Measurements from ENCODE around the gene GTF2B. TPM values are rescaled to one million over a fixed set of nuclear protein-coding genes. Genes with fewer than 3 reads are reported as not detected.
"Not testable (repeated sequence)": the region's sequence is repeated elsewhere in the genome, so short reads cannot be mapped to it uniquely, and the experiment has no call there.

Gene GTF2B
- total and polyA plus RNA-seq, 9 of the 15 experiments (the other 6 are each of a cell fraction or from before 2014, with no cell fraction given), result 34.5 to 113 (median 66.0) TPM

DNA sequence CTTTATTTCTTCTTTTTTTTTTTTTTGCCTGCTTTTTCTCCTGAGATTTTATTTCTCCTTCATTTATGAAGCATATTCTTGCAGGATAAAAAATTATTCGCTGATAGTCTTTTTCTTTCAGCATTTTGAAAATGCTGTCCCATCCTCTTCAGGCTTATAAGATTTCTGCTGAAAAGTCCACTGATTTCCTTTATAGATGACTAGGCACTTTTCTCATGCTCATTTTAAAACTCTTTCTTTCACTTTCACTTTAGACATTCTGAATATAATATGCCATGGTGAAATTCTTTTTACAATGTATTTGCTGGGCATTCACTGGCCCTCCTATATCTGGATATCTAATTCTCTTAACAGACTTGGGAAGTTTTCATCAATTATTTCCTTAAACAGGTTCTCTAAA is 25.5 kb upstream of the GTF2B start (continued):
- no peak for TF ChIP-seq MAX (CRISPR knock-in tag; IDR thresholded peaks at IDR 0.05)
- TF ChIP-seq SMARCE1 (IDR thresholded peaks at IDR 0.05), result no peak

- H4K20me1 ChIP-seq (replicated peaks; ENCODE audit: control insufficient read depth, insufficient read depth, low read length); H3K79me2 ChIP-seq (ENCODE audit: control insufficient read depth, insufficient read depth, low read length); H3K4me1 ChIP-seq (replicated peaks in 1 of 2; ENCODE audit: control insufficient read depth in 2 of 2, insufficient read depth in 2 of 2, low read length in 2 of 2); BruUV-seq (replicated peaks); H3K9ac ChIP-seq (ENCODE audit: insufficient read depth in 1 of 2, low read depth in 2 of 2, low read length in 2 of 2); intact Hi-C loops (cut with micrococcal nuclease); H3K27me3 ChIP-seq (ENCODE audit: control insufficient read depth in 2 of 2, insufficient read depth in 2 of 2, low read length in 2 of 2); H3K27ac ChIP-seq (ENCODE audit: extremely low read depth, low read depth, low read length); H3K9me3 ChIP-seq (replicated peaks; ENCODE audit: control insufficient read depth, insufficient read depth, low read depth, low read length); H2AFZ ChIP-seq (ENCODE audit: low read depth, low read length); ATAC-seq; FAIRE-seq; DNase-seq (ENCODE audit: extremely low read depth in 1 of 4, low spot score in 3 of 4); H3K4me3 ChIP-seq; CTCF ChIA-PET (ENCODE audit: low intra/inter-chr PET ratio); H3K9me1 ChIP-seq (ENCODE audit: control insufficient read depth, insufficient read depth, low read length); H3K36me3 ChIP-seq (ENCODE audit: control insufficient read depth, insufficient read depth, low read length); in situ Hi-C loops (cut with MboI); H3K4me2 ChIP-seq (ENCODE audit: insufficient read depth, low read length): not testable (repeated sequence)
- POLR2A ChIA-PET, result interaction anchor here (1.5 kb wide), 1 partner anchor 21 kb away, joined by 6 read pairs; the partner anchor contains the start of gene GTF2B
- 36% methylated on average over 8 of the region's 9 CpGs for WGBS (ENCODE audit: insufficient coverage, low coverage, missing lambda C conversion rate)
Measured at GRCh38 chr1:88911800-88912199, 20.4 kb upstream of the GTF2B start.

DNA sequence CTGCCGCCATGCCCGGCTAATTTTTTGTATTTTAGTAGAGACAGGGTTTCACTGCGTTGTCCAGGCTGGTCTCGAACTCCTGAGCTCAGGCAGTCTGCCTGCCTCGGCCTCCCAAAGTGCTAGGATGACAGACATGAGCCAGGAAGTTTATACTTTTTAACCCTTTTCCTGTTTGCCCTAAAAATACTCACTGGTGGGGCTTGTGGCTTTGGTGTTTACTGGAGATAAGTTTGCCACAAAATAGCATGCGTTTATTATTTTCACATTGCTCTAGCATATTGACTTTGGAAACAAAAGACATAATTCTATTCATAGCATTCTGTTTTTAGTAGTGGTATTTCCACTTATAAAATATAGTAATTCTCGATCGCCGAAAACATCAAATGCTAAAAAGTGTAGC is 19.8 kb upstream of the GTF2B start:
- Histone ChIP-seq H3K4me3 (no peak overlapping the region), H3K27ac (ENCODE audit: extremely low read depth, low read depth, low read length) (no peak overlapping the region), H3K9ac (ENCODE audit: insufficient read depth in 1 of 2, low read depth in 2 of 2, low read length in 2 of 2) (no peak overlapping the region), H3K4me1 (replicated peaks in 1 of 2; ENCODE audit: control insufficient read depth in 2 of 2, insufficient read depth in 2 of 2, low read length in 2 of 2) (no peaks in the 10 kb centered on the region), H3K36me3 (ENCODE audit: control insufficient read depth, insufficient read depth, low read length) (no peaks in the 10 kb centered on the region), H2AFZ (ENCODE audit: low read depth, low read length) (no peak overlapping the region; the same call in 1 of the 2 replicates), H3K9me1 (ENCODE audit: control insufficient read depth, insufficient read depth, low read length) (no peaks in the 10 kb centered on the region), H3K4me2 (ENCODE audit: insufficient read depth, low read length) (no peak overlapping the region), H4K20me1 (replicated peaks; ENCODE audit: control insufficient read depth, insufficient read depth, low read length) (no peaks in the 10 kb centered on the region), H3K79me2 (ENCODE audit: control insufficient read depth, insufficient read depth, low read length) (no peaks in the 10 kb centered on the region), H3K27me3 (ENCODE audit: control insufficient read depth in 2 of 2, insufficient read depth in 2 of 2, low read length in 2 of 2) (no peaks in the 10 kb centered on the region; a peak in 1 of 5 replicates), H3K9me3 (replicated peaks; ENCODE audit: control insufficient read depth, insufficient read depth, low read depth, low read length) (no peaks in the 10 kb centered on the region; the same call in 1 of the 2 replicates)
- no TSS peak for BruUV-seq (replicated peaks)
- POLR2A ChIA-PET, result interaction anchor here (1.5 kb wide), 1 partner anchor 20 kb away, joined by 6 read pairs; the partner anchor contains the start of gene GTF2B
- FAIRE-seq, result no peak
- no peak for DNase-seq (ENCODE audit: extremely low read depth in 1 of 4, low spot score in 3 of 4)
- intact Hi-C loops (cut with micrococcal nuclease), result no loop called here
- CTCF ChIA-PET (ENCODE audit: low intra/inter-chr PET ratio), result no interaction called here
- in situ Hi-C loops (cut with MboI), result no loop called here
- 28% methylated on average over 9 of the region's 9 CpGs for WGBS (ENCODE audit: insufficient coverage, low coverage, missing lambda C conversion rate)
- no peak for ATAC-seq
- no peak for TF ChIP-seq TCFL5 (CRISPR knock-in tag; conservative IDR thresholded peaks at IDR 0.05)
- no peak for TF ChIP-seq SUPT5H (IDR thresholded peaks at IDR 0.05)
- no peak for TF ChIP-seq ZNF764 (CRISPR knock-in tag; IDR thresholded peaks at IDR 0.05; ENCODE audit: low read depth)
- no peak for TF ChIP-seq CCAR2 (IDR thresholded peaks at IDR 0.05; ENCODE audit: low read depth, low read length)
- no peak for TF ChIP-seq GTF2A2 (tag; IDR thresholded peaks at IDR 0.05)
- TF ChIP-seq GATAD2A (IDR thresholded peaks at IDR 0.05), result no peak
- TF ChIP-seq, protein P1, sequence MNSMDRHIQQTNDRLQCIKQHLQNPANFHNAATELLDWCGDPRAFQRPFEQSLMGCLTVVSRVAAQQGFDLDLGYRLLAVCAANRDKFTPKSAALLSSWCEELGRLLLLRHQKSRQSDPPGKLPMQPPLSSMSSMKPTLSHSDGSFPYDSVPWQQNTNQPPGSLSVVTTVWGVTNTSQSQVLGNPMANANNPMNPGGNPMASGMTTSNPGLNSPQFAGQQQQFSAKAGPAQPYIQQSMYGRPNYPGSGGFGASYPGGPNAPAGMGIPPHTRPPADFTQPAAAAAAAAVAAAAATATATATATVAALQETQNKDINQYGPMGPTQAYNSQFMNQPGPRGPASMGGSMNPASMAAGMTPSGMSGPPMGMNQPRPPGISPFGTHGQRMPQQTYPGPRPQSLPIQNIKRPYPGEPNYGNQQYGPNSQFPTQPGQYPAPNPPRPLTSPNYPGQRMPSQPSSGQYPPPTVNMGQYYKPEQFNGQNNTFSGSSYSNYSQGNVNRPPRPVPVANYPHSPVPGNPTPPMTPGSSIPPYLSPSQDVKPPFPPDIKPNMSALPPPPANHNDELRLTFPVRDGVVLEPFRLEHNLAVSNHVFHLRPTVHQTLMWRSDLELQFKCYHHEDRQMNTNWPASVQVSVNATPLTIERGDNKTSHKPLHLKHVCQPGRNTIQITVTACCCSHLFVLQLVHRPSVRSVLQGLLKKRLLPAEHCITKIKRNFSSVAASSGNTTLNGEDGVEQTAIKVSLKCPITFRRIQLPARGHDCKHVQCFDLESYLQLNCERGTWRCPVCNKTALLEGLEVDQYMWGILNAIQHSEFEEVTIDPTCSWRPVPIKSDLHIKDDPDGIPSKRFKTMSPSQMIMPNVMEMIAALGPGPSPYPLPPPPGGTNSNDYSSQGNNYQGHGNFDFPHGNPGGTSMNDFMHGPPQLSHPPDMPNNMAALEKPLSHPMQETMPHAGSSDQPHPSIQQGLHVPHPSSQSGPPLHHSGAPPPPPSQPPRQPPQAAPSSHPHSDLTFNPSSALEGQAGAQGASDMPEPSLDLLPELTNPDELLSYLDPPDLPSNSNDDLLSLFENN (IDR thresholded peaks at IDR 0.05; ENCODE audit: low read depth in 2 of 2, low read length in 2 of 2), result no peak
- no peak for TF ChIP-seq WHSC1 (IDR thresholded peaks at IDR 0.05; ENCODE audit: low read length)

All from K562 (cell line).